ENCODE results near the gene VOPP1. TPM values are rescaled to one million over a fixed set of nuclear protein-coding genes. Genes with fewer than 3 reads are reported as not detected.

VOPP1 gene
- total RNA-seq, 1 donor from 2014 or later: 47.8 TPM

- Mint-ChIP-seq H3K36me3 (ENCODE audit: insufficient read depth) (no peaks in the 10 kb centered on the region), H3K4me1 (ENCODE audit: low read depth) (no peaks in the 10 kb centered on the region), H3K4me3 (ENCODE audit: low read depth) (no peak overlapping the region), H3K27me3 (no peaks in the 10 kb centered on the region), H3K9me3 (ENCODE audit: low read depth) (no peaks in the 10 kb centered on the region), H3K27ac (peak overlapping the region; percentile 39)
- no peak for DNase-seq (ENCODE audit: low spot score, unreplicated experiment)
- no peak for TF ChIP-seq CTCF (IDR thresholded peaks at IDR 0.05; ENCODE audit: unreplicated experiment)
Observed at GRCh38 chr7:55536619-55537457, 35.5 kb downstream of the VOPP1 start.

- Mint-ChIP-seq H3K4me3 (ENCODE audit: low read depth) (no peak overlapping the region), H3K36me3 (ENCODE audit: insufficient read depth) (no peaks in the 10 kb centered on the region), H3K4me1 (ENCODE audit: low read depth) (no peaks in the 10 kb centered on the region), H3K27ac (no peak overlapping the region), H3K27me3 (no peaks in the 10 kb centered on the region), H3K9me3 (ENCODE audit: low read depth) (no peaks in the 10 kb centered on the region)
- no peak for TF ChIP-seq CTCF (IDR thresholded peaks at IDR 0.05; ENCODE audit: unreplicated experiment)
- DNase-seq (ENCODE audit: low spot score, unreplicated experiment): no peak
Observed at GRCh38 chr7:55535617-55536016, 36.7 kb downstream of the VOPP1 start.

- Mint-ChIP-seq H3K9me3 (ENCODE audit: low read depth) (no peaks in the 10 kb centered on the region), H3K27ac (no peak overlapping the region), H3K27me3 (no peaks in the 10 kb centered on the region), H3K4me1 (ENCODE audit: low read depth) (no peaks in the 10 kb centered on the region), H3K4me3 (ENCODE audit: low read depth) (no peak overlapping the region), H3K36me3 (ENCODE audit: insufficient read depth) (no peaks in the 10 kb centered on the region)
- no peak for DNase-seq (ENCODE audit: low spot score, unreplicated experiment)
- no peak for TF ChIP-seq CTCF (IDR thresholded peaks at IDR 0.05; ENCODE audit: unreplicated experiment)
Observed at GRCh38 chr7:55534916-55535590, 37.2 kb downstream of the VOPP1 start.

GRCh38 chr7:55534262-55534915 is 37.9 kb downstream of the VOPP1 start:
- no peaks in the 10 kb centered on the region for H3K4me1 Mint-ChIP-seq (ENCODE audit: low read depth)
- H3K4me3 Mint-ChIP-seq (ENCODE audit: low read depth): no peak overlapping the region
- H3K27me3 Mint-ChIP-seq: no peaks in the 10 kb centered on the region
- TF ChIP-seq CTCF (IDR thresholded peaks at IDR 0.05; ENCODE audit: unreplicated experiment): no peak
- no peak overlapping the region for H3K27ac Mint-ChIP-seq
- no peak for DNase-seq (ENCODE audit: low spot score, unreplicated experiment)
- no peaks in the 10 kb centered on the region for H3K36me3 Mint-ChIP-seq (ENCODE audit: insufficient read depth)
- no peaks in the 10 kb centered on the region for H3K9me3 Mint-ChIP-seq (ENCODE audit: low read depth)

GRCh38 chr7:55533729-55534080 is 38.6 kb downstream of the VOPP1 start:
- no peaks in the 10 kb centered on the region for H3K4me1 Mint-ChIP-seq (ENCODE audit: low read depth)
- H3K4me3 Mint-ChIP-seq (ENCODE audit: low read depth): no peak overlapping the region
- no peak for TF ChIP-seq CTCF (IDR thresholded peaks at IDR 0.05; ENCODE audit: unreplicated experiment)
- no peak overlapping the region for H3K27ac Mint-ChIP-seq
- no peaks in the 10 kb centered on the region for H3K36me3 Mint-ChIP-seq (ENCODE audit: insufficient read depth)
- no peaks in the 10 kb centered on the region for H3K9me3 Mint-ChIP-seq (ENCODE audit: low read depth)
- no peaks in the 10 kb centered on the region for H3K27me3 Mint-ChIP-seq
- DNase-seq (ENCODE audit: low spot score, unreplicated experiment): no peak

Measured in progenitor cell of endocrine pancreas (in vitro differentiated cells).